DMS114 treated with DMSO at 0.1 percent for 48 hours (cell line): ENCODE data around the gene KLK11.

Experiments
- DNase-seq: peaks from one replicate; lab custom pipeline; 2025; ENCODE audit not compliant: unreplicated experiment; lab: John Stamatoyannopoulos, UW

Gene KLK11

GRCh38 chr19:50974702-50975556 lies 51.5 kb downstream of the KLK11 start:
- no peak for DNase-seq

- no peak for DNase-seq
Measured at GRCh38 chr19:50972795-50973376, 53.5 kb downstream of the KLK11 start.
